Measurements from ENCODE around the gene RGS8.

RGS8 gene

DNA sequence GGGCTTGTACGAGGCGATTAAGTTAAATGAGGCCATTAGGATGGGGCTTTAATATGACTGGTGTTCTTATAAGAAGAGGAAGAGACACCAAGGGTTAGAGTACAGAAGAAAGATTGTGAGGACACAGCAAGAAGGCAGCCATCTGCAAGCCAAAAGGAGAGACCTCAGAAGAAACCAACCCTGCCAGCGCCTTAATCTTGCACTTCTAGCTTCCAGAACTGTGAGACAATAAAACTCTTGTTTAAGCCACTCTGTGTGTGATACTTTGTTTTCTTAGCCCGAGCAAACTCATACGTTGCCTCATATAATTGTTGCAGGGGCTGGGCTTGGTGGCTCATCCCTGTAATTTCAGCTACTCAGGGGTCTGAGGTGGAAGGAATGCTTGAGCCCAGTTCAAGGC, 46.6 kb downstream of the RGS8 start:
- no peak for DNase-seq (ENCODE audit: low read depth)

DNA sequence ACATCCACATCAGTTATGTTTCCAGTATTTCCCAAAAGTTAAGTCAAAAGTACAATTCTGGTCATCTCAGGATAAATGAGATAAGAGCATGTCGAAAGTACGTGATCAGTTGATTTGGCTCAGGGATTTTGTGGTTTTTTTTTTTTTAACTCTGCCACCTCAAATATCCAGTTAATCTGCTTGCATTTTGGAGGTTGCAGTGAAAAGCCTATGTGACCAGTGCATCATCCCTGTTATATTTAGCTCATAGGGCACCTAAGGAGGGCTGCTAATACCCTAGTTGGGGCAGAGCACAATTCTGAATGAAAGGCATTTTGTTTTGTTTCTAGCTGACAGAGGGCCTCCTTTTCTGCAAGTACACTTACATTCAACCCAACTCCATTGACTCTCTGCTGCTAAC, 48.5 kb downstream of the RGS8 start:
- DNase-seq (ENCODE audit: low read depth): no peak
